HG02610 (cell line): ENCODE measurements around the gene PIK3R3.

Experiments used
- ATAC-seq: cut with Tn5 transposase; IDR thresholded peaks from one replicate; pipeline ENCODE4 v1.9.1; 2021; ENCODE audit warnings: mild to moderate bottlenecking, moderate library complexity; ENCODE audit not compliant: unreplicated experiment

PIK3R3 gene

DNA sequence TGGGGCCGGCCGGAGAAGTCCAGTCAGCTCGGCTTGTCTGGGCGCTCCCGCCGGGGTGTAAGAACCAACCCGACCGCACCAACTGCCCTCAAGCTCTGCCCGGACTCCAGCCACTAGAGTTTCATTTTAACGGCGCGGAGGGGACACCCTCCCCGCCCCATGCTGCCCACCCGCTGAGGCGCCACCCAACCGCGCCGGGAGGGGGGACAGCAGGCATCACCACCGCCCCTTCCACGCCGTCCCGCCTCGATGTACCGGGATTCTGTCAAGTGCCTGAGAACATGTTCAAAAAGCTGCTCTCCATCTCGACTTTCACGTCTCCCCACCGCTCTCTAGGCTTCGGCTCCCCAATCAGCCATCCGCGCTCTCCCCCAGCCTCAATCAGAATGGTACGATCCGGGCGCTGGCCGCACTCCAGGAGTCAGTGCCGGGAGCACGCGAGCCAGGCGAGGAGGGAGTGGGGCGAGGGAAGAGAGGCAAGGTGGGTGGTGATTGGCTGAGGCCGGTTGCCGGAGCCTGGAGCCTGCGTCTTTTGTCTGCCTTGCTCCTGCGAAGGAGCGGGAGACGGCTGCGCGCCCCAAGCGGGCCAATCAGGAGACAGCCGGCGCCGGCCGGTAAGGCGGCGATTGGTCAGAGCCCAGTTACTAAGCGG lies at the start of gene PIK3R3:
Gene PIK3R3 (minus strand): TSS at position 101 of the 652 bp plus-strand sequence. CDS start 677 bp downstream, outside the sequence.
- peak; percentile 92 for ATAC-seq

GRCh38 chr1:46181343-46182260 lies 49.2 kb upstream of the PIK3R3 start:
- no peak for ATAC-seq

DNA sequence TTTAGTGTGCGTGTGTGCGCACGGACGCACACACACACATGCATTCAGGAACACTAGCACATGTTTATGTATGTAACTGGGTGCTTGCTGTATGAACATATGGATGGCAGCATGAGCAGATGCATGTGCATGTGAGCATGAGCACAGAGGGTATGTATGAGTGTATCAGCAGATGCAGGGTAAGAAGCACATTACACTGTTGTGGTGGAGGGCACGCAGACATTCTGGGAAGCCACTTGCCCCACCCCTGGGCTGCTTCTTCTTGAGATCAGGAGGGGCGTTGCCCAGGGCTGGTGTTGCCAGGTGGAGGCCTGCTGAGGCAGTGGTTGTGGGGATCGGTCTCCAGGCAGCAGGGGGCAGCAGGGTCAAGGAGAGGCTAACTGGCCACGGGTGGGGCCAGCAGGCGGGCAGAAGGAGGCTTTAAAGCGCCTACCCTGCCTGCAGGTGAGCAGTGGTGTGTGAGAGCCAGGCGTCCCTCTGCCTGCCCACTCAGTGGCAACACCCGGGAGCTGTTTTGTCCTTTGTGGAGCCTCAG lies 47.7 kb upstream of the PIK3R3 start:
- ATAC-seq, result no peak

- ATAC-seq, result peak; percentile 62
Measured at GRCh38 chr1:46179138-46180081, 47.0 kb upstream of the PIK3R3 start.

DNA sequence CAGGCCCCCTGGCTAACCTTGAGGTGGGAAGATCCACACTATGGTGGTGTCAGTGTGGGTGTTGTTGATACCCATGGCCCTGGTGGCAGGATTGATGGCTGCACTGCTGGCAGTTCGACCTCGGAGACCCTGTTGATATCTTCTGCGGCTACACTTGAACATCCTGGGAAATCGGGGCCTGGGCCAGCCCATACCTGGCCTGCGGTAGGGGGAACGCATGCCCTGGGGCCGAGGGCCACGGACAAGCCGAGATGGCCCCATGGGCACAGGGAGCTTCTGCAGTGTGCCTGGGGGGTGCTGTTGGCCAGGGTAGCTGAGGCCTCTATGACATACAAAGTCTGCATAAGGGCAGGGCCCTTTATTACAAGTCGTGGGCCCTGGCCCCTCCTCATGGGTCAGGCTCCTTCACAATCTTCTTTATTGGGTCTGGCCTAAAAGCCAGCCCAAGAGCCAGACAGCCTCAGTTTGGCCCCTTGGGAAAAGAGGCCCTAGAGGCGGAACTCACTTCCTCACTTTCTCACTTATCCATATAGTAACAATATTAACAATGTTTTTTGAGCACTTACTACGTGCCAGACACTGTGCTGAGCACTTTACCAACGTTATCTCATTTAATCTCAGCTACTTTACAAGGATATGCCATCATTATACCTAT lies 43.9 kb upstream of the PIK3R3 start, which contains the start of gene P3R3URF:
Gene P3R3URF (minus strand): TSS at position 278 of the 655 bp plus-strand sequence. CDS start 17 bp downstream, at position 261.
- no peak for ATAC-seq

- no peak for ATAC-seq
Measured at GRCh38 chr1:46175243-46175642, 42.8 kb upstream of the PIK3R3 start.

DNA sequence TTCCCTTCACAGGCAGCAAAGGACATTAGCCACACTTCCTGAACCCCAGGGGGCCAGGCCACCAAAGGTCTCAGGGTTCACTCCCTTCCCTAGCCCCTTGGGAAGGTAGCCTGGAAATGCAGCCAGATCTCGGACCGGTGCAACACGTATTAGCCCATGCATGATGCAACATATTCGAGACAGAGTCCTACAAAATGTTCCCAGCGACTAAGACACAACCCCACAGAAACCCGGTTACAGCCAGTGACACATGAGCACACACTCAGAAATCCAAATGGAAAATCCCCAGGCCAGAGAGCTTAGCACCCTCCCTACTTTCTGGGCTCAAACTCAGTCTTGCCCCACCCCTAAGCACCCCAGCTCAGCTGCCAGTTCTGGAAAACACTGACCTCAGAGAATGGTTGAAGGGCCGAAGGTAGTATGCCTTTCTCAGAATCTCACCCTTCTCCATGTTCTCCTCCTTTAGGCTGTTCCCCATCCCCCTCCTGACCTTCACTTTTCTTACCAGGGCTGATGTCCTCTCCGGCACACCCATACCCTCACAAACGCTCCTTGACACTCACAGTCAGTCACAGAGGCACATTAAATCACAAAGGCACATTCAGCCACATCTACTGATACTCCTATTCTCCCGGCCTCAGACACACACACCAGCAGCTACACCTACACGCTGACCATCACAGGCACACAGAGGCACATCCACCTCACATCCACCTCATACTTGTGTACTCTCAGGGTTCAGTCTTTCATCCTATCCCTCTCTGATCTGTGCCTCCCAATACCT lies 42.2 kb upstream of the PIK3R3 start, which contains the start of gene TSPAN1:
Gene TSPAN1 (plus strand): TSS at position 640 of the 784 bp plus-strand sequence. CDS start 6,021 bp downstream, outside the sequence.
- ATAC-seq, result no peak

DNA sequence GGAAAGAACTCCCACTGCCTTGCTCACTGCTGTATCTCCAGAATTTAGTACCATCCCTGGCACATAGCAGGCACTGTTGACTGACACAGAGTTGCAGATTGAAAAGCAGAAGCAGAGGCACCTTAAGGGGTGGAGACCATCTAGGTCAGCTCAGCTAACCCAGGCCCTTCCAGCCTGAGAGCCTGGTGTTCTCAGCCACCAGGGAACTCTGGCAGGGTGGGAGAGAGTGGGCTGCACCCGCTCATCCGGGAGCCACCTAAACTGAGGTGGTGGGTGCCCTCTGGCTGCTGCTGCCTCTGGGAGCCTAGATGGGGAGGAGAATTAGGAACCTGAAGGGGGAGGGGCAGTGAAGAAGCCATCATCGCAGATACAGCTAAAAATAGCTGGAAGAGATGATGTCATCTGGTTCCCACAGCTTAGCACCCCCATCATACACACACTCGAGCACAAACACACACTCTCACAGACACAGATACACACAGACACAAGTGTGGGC lies 41.0 kb upstream of the PIK3R3 start:
- no peak for ATAC-seq

- no peak for ATAC-seq
Measured at GRCh38 chr1:46172321-46172720, 39.9 kb upstream of the PIK3R3 start.

DNA sequence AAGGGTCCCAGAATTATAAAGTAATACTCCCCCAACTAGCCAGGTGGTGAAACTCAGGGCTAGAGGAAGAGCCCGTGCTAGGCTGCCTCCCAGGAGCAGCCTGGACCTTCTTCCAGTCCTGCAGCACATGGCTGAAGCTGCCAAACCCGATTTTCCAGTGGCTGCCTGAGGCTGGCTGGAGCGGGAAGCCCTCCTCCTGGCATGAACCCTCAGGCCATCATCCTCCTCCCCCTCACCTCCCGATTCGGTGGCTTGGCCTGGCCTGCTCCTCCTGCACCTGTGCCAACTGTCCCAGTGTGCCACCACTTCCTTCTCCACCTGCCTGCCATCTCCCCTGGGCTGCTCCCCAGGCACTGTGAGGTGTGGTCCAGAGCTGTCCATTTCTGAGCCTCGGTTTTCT lies 39.4 kb upstream of the PIK3R3 start:
- ATAC-seq, result no peak

DNA sequence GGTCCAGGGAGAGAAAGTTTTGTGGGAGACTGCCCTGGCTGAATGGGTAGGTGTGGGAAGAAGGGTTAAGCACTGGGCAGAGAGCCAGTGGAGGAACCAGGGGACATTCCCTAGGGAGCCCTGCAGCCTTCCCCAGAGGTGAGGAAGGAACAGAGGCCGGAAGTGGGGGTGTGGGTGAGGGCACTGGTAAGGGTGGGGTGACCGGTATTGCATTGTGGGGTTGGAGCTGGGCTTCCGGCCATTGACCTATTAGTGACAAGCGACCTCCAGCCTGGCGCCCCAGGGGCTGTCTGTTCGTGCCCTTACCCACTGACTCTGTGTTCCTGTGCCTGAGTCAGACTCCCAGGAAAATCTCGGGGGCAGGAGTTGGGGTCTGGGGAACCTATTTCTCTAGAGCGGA lies 38.9 kb upstream of the PIK3R3 start:
- no peak for ATAC-seq

GRCh38 chr1:46169811-46170454 lies 37.5 kb upstream of the PIK3R3 start:
- no peak for ATAC-seq

DNA sequence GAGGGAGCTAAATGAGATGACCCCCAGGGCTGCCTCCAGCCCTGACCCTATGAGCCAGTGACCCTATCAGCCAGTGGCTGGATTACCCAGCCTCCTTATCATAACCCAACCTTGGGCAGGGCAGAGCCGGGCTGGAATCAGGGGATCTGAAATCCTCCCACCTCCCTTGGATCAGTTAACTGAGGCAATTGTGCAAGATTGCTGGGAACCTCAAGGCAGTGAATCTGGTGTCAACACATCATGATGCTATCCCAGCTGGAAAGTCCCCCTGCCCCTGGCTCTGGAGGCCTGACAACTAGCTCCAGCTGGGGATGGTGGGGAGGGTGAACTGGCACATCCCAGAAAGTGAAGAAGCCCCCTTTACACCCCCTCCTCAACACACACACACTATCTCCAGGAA lies 36.0 kb upstream of the PIK3R3 start:
- no peak for ATAC-seq

DNA sequence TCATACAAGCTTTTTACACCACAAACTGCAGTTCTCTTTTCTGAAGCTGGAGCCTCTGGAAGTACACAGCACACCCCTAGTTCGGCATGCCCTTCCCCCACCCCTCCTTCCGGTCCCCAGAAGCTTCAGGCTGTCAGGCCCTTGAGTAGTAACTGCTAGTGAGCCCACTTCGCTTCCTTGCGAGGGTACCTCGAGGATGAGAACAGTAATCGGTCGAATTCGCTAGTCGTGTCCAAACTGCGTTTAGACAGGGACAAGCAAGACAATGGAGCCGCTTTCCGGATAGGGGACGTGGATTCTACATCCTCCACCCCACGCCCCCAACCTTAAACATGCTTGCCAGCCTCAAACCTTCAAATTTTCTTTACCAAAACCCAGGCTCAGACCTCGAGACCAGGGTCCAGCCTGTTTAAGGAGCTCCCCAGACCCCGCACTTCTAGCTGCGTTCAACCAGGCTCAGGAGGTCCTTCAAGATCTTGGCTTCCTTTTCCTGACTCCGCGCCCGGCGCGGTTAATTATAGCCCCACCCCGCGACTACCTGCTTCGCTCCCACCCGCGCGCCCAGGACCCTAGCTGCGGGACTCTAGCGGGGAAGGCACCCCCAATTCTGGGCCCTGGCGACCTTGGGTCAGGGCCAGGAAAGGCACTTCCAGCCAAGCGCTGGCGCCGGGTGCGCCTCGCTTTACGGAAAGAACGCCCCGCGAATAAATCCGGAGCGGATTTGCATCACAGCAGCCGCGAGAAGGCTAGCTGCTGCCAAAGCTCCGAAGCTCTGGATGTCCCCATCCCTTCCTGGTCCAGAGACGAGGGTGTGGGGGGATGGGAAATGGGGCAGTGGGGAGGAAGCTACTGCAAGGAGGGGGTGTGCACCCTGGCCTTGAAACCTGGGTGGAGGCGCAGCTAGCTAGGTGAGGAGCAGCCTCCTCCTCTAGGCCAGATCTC lies 34.4 kb upstream of the PIK3R3 start:
- no peak for ATAC-seq

- ATAC-seq, result no peak
Measured at GRCh38 chr1:46160212-46160611, 27.8 kb upstream of the PIK3R3 start.

GRCh38 chr1:46159516-46159915 lies 27.1 kb upstream of the PIK3R3 start:
- ATAC-seq, result no peak
